Panc1 (cell line): Measurements from ENCODE around the gene PRDM5. TPM values are rescaled to one million over a fixed set of nuclear protein-coding genes. Genes with fewer than 3 reads are reported as not detected.

Source experiments
- ATAC-seq: fragments of 200-7000 bp; cut with Tn5 transposase; 2 replicates; pipeline ENCODE4 v1.9.1; 2020; ENCODE audit warnings: mild to moderate bottlenecking, moderate library complexity
- BruUV-seq: library from RNA; stranded (reverse); fragments of 400-500 nt; replicated peaks from 2 replicates; lab custom pipeline; 2021; lab: Mats Ljungman, UMichigan
- CTCF ChIA-PET: fragments of 300-600 bp; sonication (Branson Sonifier 250); formaldehyde crosslinking; loops from one replicate; lab custom pipeline; 2022; ENCODE audit warnings: antibody characterized with exemption; lab: Charles Lee
- POLR2A ChIA-PET: fragments of 300-600 bp; sonication (Branson Sonifier 250); formaldehyde crosslinking; loops from one replicate; lab custom pipeline; 2022; ENCODE audit warnings: antibody characterized with exemption; lab: Charles Lee
- DNase-seq: peaks from one replicate; pipeline ENCODE4 v3.0.0-alpha.2; 2010; ENCODE audit warnings: low read depth, low spot score
- H3K27ac ChIP-seq: 2 replicates; pipeline ENCODE4 v1.5.1; 2011; ENCODE audit warnings: mild to moderate bottlenecking, low read length, inconsistent platforms
- H3K27me3 ChIP-seq: fragments of 200-500 bp; sonication (Bioruptor generic); 2 replicates; pipeline ENCODE4 v1.6.0; 2014; ENCODE audit warnings: low read length, inconsistent platforms; ENCODE audit not compliant: control insufficient read depth, insufficient read depth
- H3K36me3 ChIP-seq: fragments of 200-500 bp; sonication (Bioruptor generic); 2 replicates; pipeline ENCODE4 v1.5.1; 2014; ENCODE audit warnings: inconsistent platforms, mild to moderate bottlenecking, low read length, moderate library complexity; ENCODE audit not compliant: control insufficient read depth, insufficient read depth
- H3K4me1 ChIP-seq: 2 replicates; pipeline ENCODE4 v1.5.1; 2011; ENCODE audit warnings: inconsistent platforms, mild to moderate bottlenecking, low read length, moderate library complexity; ENCODE audit not compliant: control insufficient read depth, insufficient read depth
- H3K4me3 ChIP-seq, 2 experiments: 2 replicates each; pipeline ENCODE4 v1.5.1; 2011 to 2012; ENCODE audit warnings: low read depth in 2 of 2, low read length in 2 of 2, mild to moderate bottlenecking in 2 of 2, inconsistent platforms in 1 of 2, moderate library complexity in 1 of 2
- H3K9me3 ChIP-seq: fragments of 200-500 bp; sonication (Bioruptor generic); 2 replicates; pipeline ENCODE4 v1.5.1; 2014; ENCODE audit warnings: low read depth, mild to moderate bottlenecking, inconsistent platforms, low read length, moderate library complexity; ENCODE audit not compliant: control insufficient read depth, insufficient read depth
- POLR2AphosphoS5 ChIP-seq: IDR thresholded peaks from 2 replicates; pipeline ENCODE4 v1.6.1; 2012; ENCODE audit warnings: mild to moderate bottlenecking, low read depth, low read length, moderate library complexity
- SIN3A ChIP-seq: IDR thresholded peaks from 2 replicates; pipeline ENCODE4 v1.6.1; 2012; ENCODE audit warnings: low read depth, mild to moderate bottlenecking, low read length, moderate library complexity, borderline replicate concordance; ENCODE audit not compliant: insufficient read depth
- TCF7L2 ChIP-seq: IDR thresholded peaks from 2 replicates; pipeline ENCODE4 v1.6.1; 2011; ENCODE audit warnings: mild to moderate bottlenecking, low read depth, low read length, inconsistent platforms
- in situ Hi-C: cut with HindIII; loops from 2 replicates; pipeline ENCODE4 v1.10.0; 2016; ENCODE audit warnings: low sequenced_read_pairs, low pct_unique_long_range_greater_than_20kb
- intact Hi-C: fragments of 100-400 bp; cut with micrococcal nuclease; formaldehyde crosslinking; loops from one replicate; pipeline ENCODE4 v1.10.0; 2022; ENCODE audit not compliant: unreplicated experiment
- total RNA-seq: library from RNA; stranded (reverse); gene quantifications from one replicate; pipeline ENCODE4 v1.2.1, GENCODE V29; 2021; ENCODE audit not compliant: unreplicated experiment
- TF ChIP-seq, protein P1 (sequence below), 2 experiments: IDR thresholded peaks; 2 replicates each; pipeline ENCODE4 v1.6.1; 2011 to 2012; ENCODE audit warnings: low read depth in 2 of 2, control low read depth in 1 of 2, low read length in 1 of 2, mild to moderate bottlenecking in 1 of 2, moderate library complexity in 1 of 2; ENCODE audit not compliant: insufficient read depth in 1 of 2
- TF ChIP-seq, protein P2 (sequence below): fragments of 450-650 bp; IDR thresholded peaks from 2 replicates; pipeline ENCODE4 v1.5.1; 2017; ENCODE audit warnings: mild to moderate bottlenecking

The PRDM5 gene
- total RNA-seq, 1 experiment from 2014 or later = 8.4 TPM

DNA sequence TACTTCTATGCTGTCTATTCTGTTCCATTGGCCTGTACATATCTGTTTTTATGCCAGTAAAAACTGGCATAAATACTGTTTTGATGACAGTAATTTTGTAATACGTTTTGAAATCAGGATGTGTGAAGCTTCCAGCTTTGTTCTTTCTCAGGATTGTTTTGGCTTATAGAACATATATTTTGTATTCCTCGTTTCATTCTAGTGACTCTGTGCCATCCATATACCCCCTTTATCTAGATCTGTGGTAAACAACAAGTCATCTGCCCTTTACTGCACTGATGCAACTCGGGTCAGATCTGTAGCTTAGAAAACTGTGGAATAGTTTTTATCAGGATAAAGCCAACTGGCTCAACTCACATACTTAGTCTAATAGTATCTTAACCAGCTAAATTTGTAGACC, 233.7 kb downstream of the PRDM5 start:
- Histone ChIP-seq H3K4me3 (no peak overlapping the region), H3K27me3 (no peaks in the 10 kb centered on the region), H3K27ac (no peak overlapping the region), H3K4me1 (no peaks in the 10 kb centered on the region), H3K36me3 (no peaks in the 10 kb centered on the region), H3K9me3 (no peaks in the 10 kb centered on the region)
- in situ Hi-C loops (no loop called here), intact Hi-C loops (no loop called here)
- TF ChIP-seq TCF7L2 (no peak), POLR2AphosphoS5 (no peak), SIN3A (no peak)
- TF ChIP-seq, protein P1, sequence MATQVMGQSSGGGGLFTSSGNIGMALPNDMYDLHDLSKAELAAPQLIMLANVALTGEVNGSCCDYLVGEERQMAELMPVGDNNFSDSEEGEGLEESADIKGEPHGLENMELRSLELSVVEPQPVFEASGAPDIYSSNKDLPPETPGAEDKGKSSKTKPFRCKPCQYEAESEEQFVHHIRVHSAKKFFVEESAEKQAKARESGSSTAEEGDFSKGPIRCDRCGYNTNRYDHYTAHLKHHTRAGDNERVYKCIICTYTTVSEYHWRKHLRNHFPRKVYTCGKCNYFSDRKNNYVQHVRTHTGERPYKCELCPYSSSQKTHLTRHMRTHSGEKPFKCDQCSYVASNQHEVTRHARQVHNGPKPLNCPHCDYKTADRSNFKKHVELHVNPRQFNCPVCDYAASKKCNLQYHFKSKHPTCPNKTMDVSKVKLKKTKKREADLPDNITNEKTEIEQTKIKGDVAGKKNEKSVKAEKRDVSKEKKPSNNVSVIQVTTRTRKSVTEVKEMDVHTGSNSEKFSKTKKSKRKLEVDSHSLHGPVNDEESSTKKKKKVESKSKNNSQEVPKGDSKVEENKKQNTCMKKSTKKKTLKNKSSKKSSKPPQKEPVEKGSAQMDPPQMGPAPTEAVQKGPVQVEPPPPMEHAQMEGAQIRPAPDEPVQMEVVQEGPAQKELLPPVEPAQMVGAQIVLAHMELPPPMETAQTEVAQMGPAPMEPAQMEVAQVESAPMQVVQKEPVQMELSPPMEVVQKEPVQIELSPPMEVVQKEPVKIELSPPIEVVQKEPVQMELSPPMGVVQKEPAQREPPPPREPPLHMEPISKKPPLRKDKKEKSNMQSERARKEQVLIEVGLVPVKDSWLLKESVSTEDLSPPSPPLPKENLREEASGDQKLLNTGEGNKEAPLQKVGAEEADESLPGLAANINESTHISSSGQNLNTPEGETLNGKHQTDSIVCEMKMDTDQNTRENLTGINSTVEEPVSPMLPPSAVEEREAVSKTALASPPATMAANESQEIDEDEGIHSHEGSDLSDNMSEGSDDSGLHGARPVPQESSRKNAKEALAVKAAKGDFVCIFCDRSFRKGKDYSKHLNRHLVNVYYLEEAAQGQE (IDR thresholded peaks at IDR 0.05; ENCODE audit: insufficient read depth in 1 of 2, low read depth in 2 of 2, low read length in 1 of 2) = no peak
- TF ChIP-seq, protein P2, sequence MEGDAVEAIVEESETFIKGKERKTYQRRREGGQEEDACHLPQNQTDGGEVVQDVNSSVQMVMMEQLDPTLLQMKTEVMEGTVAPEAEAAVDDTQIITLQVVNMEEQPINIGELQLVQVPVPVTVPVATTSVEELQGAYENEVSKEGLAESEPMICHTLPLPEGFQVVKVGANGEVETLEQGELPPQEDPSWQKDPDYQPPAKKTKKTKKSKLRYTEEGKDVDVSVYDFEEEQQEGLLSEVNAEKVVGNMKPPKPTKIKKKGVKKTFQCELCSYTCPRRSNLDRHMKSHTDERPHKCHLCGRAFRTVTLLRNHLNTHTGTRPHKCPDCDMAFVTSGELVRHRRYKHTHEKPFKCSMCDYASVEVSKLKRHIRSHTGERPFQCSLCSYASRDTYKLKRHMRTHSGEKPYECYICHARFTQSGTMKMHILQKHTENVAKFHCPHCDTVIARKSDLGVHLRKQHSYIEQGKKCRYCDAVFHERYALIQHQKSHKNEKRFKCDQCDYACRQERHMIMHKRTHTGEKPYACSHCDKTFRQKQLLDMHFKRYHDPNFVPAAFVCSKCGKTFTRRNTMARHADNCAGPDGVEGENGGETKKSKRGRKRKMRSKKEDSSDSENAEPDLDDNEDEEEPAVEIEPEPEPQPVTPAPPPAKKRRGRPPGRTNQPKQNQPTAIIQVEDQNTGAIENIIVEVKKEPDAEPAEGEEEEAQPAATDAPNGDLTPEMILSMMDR = no peak
- POLR2A ChIA-PET = no interaction called here
- DNase-seq (no peak), ATAC-seq (no peak)
- CTCF ChIA-PET = no interaction called here
- no TSS peak for BruUV-seq

- ChIA-PET CTCF (no interaction called here), POLR2A (no interaction called here)
- no TSS peak for BruUV-seq
- intact Hi-C loops = no loop called here
- no peak for ATAC-seq
- no peaks in the 10 kb centered on the region for H3K9me3 ChIP-seq
- H3K4me3 ChIP-seq = no peak overlapping the region
- no peak overlapping the region for H3K27ac ChIP-seq
- no peak for TF ChIP-seq TCF7L2
- no peak for TF ChIP-seq POLR2AphosphoS5
- no peak for TF ChIP-seq SIN3A
- TF ChIP-seq, protein P1 (IDR thresholded peaks at IDR 0.05; ENCODE audit: insufficient read depth in 1 of 2, low read depth in 2 of 2, low read length in 1 of 2) = no peak
- TF ChIP-seq, protein P2 = no peak
- no peak for DNase-seq
- no peaks in the 10 kb centered on the region for H3K4me1 ChIP-seq
- H3K27me3 ChIP-seq = no peaks in the 10 kb centered on the region
- in situ Hi-C loops = no loop called here
- no peaks in the 10 kb centered on the region for H3K36me3 ChIP-seq
Observed at GRCh38 chr4:120685756-120686278, 236.7 kb downstream of the PRDM5 start.
